Kidney (tissue), 14 donors: ENCODE measurements around the gene PFKP. TPM values are rescaled to one million over a fixed set of nuclear protein-coding genes. Genes with fewer than 3 reads are reported as not detected.

ENCODE experiments used
- DNase-seq, 5 donors: peaks; one replicate each; pipeline ENCODE4 v3.0.0-alpha.2; 2013 to 2020
- FAIRE-seq: peaks from 2 replicates; lab custom pipeline; 2012; peaks lifted over from hg19 to GRCh38; lab: Jason Lieb, UNC
- H3K27ac ChIP-seq, 2 donors: one replicate each; pipeline ENCODE4 v1.7.0; 2013; ENCODE audit warnings: low read depth in 2 of 2, low read length in 2 of 2, inconsistent platforms in 1 of 2
- H3K27me3 ChIP-seq: one replicate; pipeline ENCODE4 v1.7.1; 2013; ENCODE audit warnings: low read length, inconsistent platforms; ENCODE audit not compliant: control insufficient read depth, insufficient read depth
- H3K36me3 ChIP-seq, 3 donors: one replicate each; pipeline versions ENCODE4 v1.7.0 to v1.7.1; 2013; ENCODE audit warnings: low read length in 3 of 3, control low read depth in 1 of 3, inconsistent platforms in 1 of 3; ENCODE audit not compliant: insufficient read depth in 3 of 3, control insufficient read depth in 2 of 3
- H3K4me1 ChIP-seq, 3 donors: one replicate each; pipeline versions ENCODE4 v1.7.0 to v1.7.1; 2013; ENCODE audit warnings: low read length in 3 of 3, inconsistent platforms in 1 of 3, low read depth in 1 of 3; ENCODE audit not compliant: control insufficient read depth in 2 of 3, insufficient read depth in 2 of 3
- H3K4me3 ChIP-seq, 3 donors: one replicate each; pipeline versions ENCODE4 v1.7.0 to v1.8.1; 2013; ENCODE audit warnings: low read length in 3 of 3, control low read depth in 1 of 3, inconsistent platforms in 1 of 3
- H3K9ac ChIP-seq, 3 donors: one replicate each; pipeline versions ENCODE4 v1.7.0 to v1.7.1; 2013; ENCODE audit warnings: low read length in 3 of 3, control low read depth in 1 of 3, inconsistent platforms in 1 of 3
- H3K9me3 ChIP-seq, 3 donors: one replicate each; pipeline versions ENCODE4 v1.7.0 to v1.7.1; 2013; ENCODE audit warnings: low read length in 3 of 3, control low read depth in 1 of 3, inconsistent platforms in 1 of 3; ENCODE audit not compliant: control insufficient read depth in 2 of 3, insufficient read depth in 1 of 3
- CTCF ChIP-seq: IDR thresholded peaks from 3 replicates; pipeline ENCODE4 v1.5.1; 2012; ENCODE audit warnings: mild to moderate bottlenecking, moderate library complexity, borderline replicate concordance; ENCODE audit not compliant: insufficient read depth; ENCODE audit errors: extremely low read depth
- intact Hi-C: fragments of 100-400 bp; cut with DNase I; formaldehyde crosslinking; loops from one replicate; pipeline ENCODE4 v1.11.1; 2022
- polyA plus RNA-seq: library from polyadenylated mRNA; stranded (reverse); fragments of 350-450 nt; fragmentation: Illumina TruSeq; extraction: RNeasy Lipid Tissue Mini Kit (QIAGEN cat#74804); gene quantifications from one replicate; pipeline ENCODE4 v1.2.3, GENCODE V29; 2014; ENCODE audit warnings: low read depth, low replicate concordance; ENCODE audit not compliant: insufficient read depth
- total RNA-seq: library from RNA; stranded (reverse); fragmentation: NEBNext Ultra II Directional; extraction: Animal tissue kit (Norgen Biotek cat#: 25700); gene quantifications from one replicate; pipeline ENCODE4 v1.2.1, GENCODE V29; 2021
- donor health status: control.
- donor health status: control.
- donor health status: control.
- donor health status: control.
- donor health status: control.
- donor health status: DM: yes; HTN: yes; CAD: no.
- donor health status: Normal renal cell carcinoma (clear cell type).

The PFKP gene
- total and polyA plus RNA-seq, 2 donors from 2014 or later: 51.2 to 139 TPM

DNA sequence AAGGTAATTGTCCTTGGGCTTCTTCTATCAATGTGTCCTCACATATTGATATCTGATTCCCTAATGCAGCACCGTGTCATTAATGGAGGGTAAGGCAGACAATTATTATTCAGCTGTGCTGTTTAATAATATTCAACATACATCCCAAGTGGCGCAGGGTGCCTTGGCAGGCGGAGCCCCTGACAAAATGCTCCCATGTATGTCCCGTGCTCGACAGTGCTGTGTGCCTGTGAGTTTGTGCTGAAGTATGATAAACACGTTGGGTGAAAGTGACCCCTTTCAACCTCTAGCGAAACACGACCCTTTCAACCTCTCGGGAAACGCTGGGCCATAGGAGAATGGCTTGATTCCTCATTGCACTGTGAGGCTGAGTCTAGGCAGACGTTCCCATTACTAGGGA is 31.3 kb downstream of the PFKP start:
- Histone ChIP-seq H3K36me3 (no peaks in the 10 kb centered on the region), H3K4me3 (no peak overlapping the region), H3K9me3 (no peaks in the 10 kb centered on the region), H3K27ac (no peak overlapping the region), H3K4me1 (peaks cover 3 to 14% (median 11%) of the 10 kb centered on the region in 3 donors), H3K9ac (no peak overlapping the region), H3K27me3 (no peaks in the 10 kb centered on the region)
- DNase-seq (peak in 1 of 5 donors; percentile 15), FAIRE-seq (no peak)
- no peak for TF ChIP-seq CTCF
- intact Hi-C loops: no loop called here

GRCh38 chr10:3099291-3100092 is 32.1 kb downstream of the PFKP start:
- TF ChIP-seq CTCF: no peak
- peak in 1 of 5 donors; percentile 37 for DNase-seq
- intact Hi-C loops: no loop called here
- Histone ChIP-seq H3K27ac (no peak overlapping the region), H3K4me3 (no peak overlapping the region), H3K27me3 (no peaks in the 10 kb centered on the region), H3K36me3 (no peaks in the 10 kb centered on the region), H3K4me1 (peaks cover 3 to 12% (median 12%) of the 10 kb centered on the region in 3 donors), H3K9me3 (no peaks in the 10 kb centered on the region), H3K9ac (no peak overlapping the region)
- no peak for FAIRE-seq

GRCh38 chr10:3100093-3100792 is 32.9 kb downstream of the PFKP start:
- no peak for TF ChIP-seq CTCF
- DNase-seq: peak in 1 of 5 donors; percentile 19
- no peaks in the 10 kb centered on the region for H3K36me3 ChIP-seq
- H3K27ac ChIP-seq: no peak overlapping the region
- H3K9me3 ChIP-seq: no peaks in the 10 kb centered on the region
- intact Hi-C loops: no loop called here
- H3K27me3 ChIP-seq: no peaks in the 10 kb centered on the region
- no peak overlapping the region for H3K9ac ChIP-seq
- no peak for FAIRE-seq
- H3K4me3 ChIP-seq: no peak overlapping the region
- H3K4me1 ChIP-seq: peaks cover under 1 to 12% (median 9%) of the 10 kb centered on the region in 3 donors
